ENCODE measurements around the gene ZNF133. TPM values are rescaled to one million over a fixed set of nuclear protein-coding genes. Genes with fewer than 3 reads are reported as not detected.
A peak's percentile ranks its signal among the peaks of the same experiment; 100 is the strongest.

The ZNF133 gene
- total and polyA plus RNA-seq, 2 of the 13 experiments (the other 11 are each of a cell fraction or from before 2014, with no cell fraction given): 23.5 to 26.7 TPM

DNA sequence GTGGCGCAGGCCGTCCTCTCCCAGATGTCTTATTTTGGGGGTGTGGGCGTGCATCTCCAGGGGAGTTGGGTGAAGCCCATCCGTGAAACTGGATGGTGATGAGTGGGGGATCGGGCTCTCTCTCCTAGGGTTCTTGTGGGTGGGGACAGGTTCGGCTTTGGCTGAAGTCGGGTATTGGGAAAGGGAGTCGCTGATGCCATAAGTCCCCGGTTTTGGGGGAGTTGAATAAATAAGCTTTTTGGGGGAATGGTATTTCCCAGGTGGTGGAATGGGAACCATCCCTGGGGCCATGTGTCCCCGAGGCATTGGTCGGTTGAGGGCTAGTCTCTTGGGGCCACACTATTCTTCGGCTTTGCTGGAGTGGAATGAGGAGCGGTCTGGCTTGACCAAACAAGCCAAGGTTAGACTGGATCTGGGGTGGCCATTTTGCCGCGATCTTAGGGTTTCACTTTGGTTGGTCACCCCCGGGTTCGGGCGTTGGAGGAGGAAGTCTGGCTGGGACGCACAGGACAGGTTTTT lies 481 bp downstream of the ZNF133 start (continued):
- TF ChIP-seq NBN (conservative IDR thresholded peaks at IDR 0.05) (no peak), ATRX (CRISPR knock-in tag; IDR thresholded peaks at IDR 0.05; ENCODE audit: borderline replicate concordance) (no peak), ZC3H4 (CRISPR knock-in tag; IDR thresholded peaks at IDR 0.05; ENCODE audit: borderline replicate concordance) (no peak), SALL1 (CRISPR knock-in tag; IDR thresholded peaks at IDR 0.05) (no peak), POGZ (CRISPR knock-in tag; IDR thresholded peaks at IDR 0.05) (no peak), TCF7 (IDR thresholded peaks at IDR 0.05; ENCODE audit: low read depth) (no peak), ETV5 (CRISPR knock-in tag; IDR thresholded peaks at IDR 0.05; ENCODE audit: borderline replicate concordance) (no peak), JUNB (CRISPR knock-in tag; IDR thresholded peaks at IDR 0.05; ENCODE audit: borderline replicate concordance) (no peak), ATF7 (IDR thresholded peaks at IDR 0.05) (no peak), ATF7 (CRISPR knock-in tag; IDR thresholded peaks at IDR 0.05) (no peak), ZNF775 (CRISPR knock-in tag; IDR thresholded peaks at IDR 0.05; ENCODE audit: borderline replicate concordance) (no peak), SIX1 (CRISPR knock-in tag; IDR thresholded peaks at IDR 0.05; ENCODE audit: borderline replicate concordance) (no peak), GZF1 (CRISPR knock-in tag; IDR thresholded peaks at IDR 0.05) (no peak; the same call in 1 of the 2 replicates)
- TF ChIP-seq, protein P1, sequence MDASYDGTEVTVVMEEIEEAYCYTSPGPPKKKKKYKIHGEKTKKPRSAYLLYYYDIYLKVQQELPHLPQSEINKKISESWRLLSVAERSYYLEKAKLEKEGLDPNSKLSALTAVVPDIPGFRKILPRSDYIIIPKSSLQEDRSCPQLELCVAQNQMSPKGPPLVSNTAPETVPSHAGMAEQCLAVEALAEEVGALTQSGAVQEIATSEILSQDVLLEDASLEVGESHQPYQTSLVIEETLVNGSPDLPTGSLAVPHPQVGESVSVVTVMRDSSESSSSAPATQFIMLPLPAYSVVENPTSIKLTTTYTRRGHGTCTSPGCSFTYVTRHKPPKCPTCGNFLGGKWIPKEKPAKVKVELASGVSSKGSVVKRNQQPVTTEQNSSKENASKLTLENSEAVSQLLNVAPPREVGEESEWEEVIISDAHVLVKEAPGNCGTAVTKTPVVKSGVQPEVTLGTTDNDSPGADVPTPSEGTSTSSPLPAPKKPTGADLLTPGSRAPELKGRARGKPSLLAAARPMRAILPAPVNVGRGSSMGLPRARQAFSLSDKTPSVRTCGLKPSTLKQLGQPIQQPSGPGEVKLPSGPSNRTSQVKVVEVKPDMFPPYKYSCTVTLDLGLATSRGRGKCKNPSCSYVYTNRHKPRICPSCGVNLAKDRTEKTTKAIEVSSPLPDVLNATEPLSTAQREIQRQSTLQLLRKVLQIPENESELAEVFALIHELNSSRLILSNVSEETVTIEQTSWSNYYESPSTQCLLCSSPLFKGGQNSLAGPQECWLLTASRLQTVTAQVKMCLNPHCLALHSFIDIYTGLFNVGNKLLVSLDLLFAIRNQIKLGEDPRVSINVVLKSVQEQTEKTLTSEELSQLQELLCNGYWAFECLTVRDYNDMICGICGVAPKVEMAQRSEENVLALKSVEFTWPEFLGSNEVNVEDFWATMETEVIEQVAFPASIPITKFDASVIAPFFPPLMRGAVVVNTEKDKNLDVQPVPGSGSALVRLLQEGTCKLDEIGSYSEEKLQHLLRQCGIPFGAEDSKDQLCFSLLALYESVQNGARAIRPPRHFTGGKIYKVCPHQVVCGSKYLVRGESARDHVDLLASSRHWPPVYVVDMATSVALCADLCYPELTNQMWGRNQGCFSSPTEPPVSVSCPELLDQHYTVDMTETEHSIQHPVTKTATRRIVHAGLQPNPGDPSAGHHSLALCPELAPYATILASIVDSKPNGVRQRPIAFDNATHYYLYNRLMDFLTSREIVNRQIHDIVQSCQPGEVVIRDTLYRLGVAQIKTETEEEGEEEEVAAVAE (CRISPR knock-in tag; IDR thresholded peaks at IDR 0.05; ENCODE audit: borderline replicate concordance): no peak
- TF ChIP-seq, protein P2, sequence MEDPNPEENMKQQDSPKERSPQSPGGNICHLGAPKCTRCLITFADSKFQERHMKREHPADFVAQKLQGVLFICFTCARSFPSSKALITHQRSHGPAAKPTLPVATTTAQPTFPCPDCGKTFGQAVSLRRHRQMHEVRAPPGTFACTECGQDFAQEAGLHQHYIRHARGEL (CRISPR knock-in tag; IDR thresholded peaks at IDR 0.05): peak; percentile 85; the same call in 1 of the 2 replicates
- TF ChIP-seq, protein P3, sequence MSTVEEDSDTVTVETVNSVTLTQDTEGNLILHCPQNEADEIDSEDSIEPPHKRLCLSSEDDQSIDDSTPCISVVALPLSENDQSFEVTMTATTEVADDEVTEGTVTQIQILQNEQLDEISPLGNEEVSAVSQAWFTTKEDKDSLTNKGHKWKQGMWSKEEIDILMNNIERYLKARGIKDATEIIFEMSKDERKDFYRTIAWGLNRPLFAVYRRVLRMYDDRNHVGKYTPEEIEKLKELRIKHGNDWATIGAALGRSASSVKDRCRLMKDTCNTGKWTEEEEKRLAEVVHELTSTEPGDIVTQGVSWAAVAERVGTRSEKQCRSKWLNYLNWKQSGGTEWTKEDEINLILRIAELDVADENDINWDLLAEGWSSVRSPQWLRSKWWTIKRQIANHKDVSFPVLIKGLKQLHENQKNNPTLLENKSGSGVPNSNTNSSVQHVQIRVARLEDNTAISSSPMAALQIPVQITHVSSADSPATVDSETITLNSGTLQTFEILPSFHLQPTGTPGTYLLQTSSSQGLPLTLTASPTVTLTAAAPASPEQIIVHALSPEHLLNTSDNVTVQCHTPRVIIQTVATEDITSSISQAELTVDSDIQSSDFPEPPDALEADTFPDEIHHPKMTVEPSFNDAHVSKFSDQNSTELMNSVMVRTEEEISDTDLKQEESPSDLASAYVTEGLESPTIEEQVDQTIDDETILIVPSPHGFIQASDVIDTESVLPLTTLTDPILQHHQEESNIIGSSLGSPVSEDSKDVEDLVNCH (CRISPR knock-in tag; IDR thresholded peaks at IDR 0.05): no peak
- TF ChIP-seq, protein P4, sequence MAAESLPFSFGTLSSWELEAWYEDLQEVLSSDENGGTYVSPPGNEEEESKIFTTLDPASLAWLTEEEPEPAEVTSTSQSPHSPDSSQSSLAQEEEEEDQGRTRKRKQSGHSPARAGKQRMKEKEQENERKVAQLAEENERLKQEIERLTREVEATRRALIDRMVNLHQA (CRISPR knock-in tag; IDR thresholded peaks at IDR 0.05): no peak
- TF ChIP-seq, protein P5, sequence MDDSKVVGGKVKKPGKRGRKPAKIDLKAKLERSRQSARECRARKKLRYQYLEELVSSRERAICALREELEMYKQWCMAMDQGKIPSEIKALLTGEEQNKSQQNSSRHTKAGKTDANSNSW (CRISPR knock-in tag; IDR thresholded peaks at IDR 0.05; ENCODE audit: borderline replicate concordance): peak; percentile 70; the same call in 1 of the 2 replicates
